NCI-H82 (cell line): Measurements from ENCODE around the gene ALOX12.
A peak's percentile ranks its signal among the peaks of the same experiment; 100 is the strongest.

Source experiments
- DNase-seq: peaks from one replicate; lab custom pipeline; 2025; lab: John Stamatoyannopoulos, UW

The ALOX12 gene

GRCh38 chr17:7001318-7001961, 5.6 kb downstream of the ALOX12 start:
- peak; percentile 46 for DNase-seq

GRCh38 chr17:7002288-7003047, 6.6 kb downstream of the ALOX12 start:
- no peak for DNase-seq

GRCh38 chr17:7003745-7004144, 7.9 kb downstream of the ALOX12 start:
- DNase-seq, result no peak

- DNase-seq, result peak; percentile 92
Observed at GRCh38 chr17:7004398-7005253, 8.8 kb downstream of the ALOX12 start.

- no peak for DNase-seq
Observed at GRCh38 chr17:7005716-7006115, 9.9 kb downstream of the ALOX12 start.

- peak; percentile 17 for DNase-seq
Observed at GRCh38 chr17:7007143-7007542, 11.3 kb downstream of the ALOX12 start.

- no peak for DNase-seq
Observed at GRCh38 chr17:7010523-7010922, 14.7 kb downstream of the ALOX12 start.

- no peak for DNase-seq
Observed at GRCh38 chr17:7011415-7011814, 15.6 kb downstream of the ALOX12 start.

GRCh38 chr17:7011942-7012254, 16.0 kb downstream of the ALOX12 start:
- no peak for DNase-seq

- DNase-seq, result peak; percentile 99
Observed at GRCh38 chr17:7014261-7014994, 18.6 kb downstream of the ALOX12 start.

- DNase-seq, result peak; percentile 63
Observed at GRCh38 chr17:7014995-7015958, 19.4 kb downstream of the ALOX12 start.

GRCh38 chr17:7016418-7016817, 20.6 kb downstream of the ALOX12 start:
- no peak for DNase-seq

GRCh38 chr17:7016886-7017826, 21.3 kb downstream of the ALOX12 start:
- no peak for DNase-seq

GRCh38 chr17:7017827-7018200, 22.0 kb downstream of the ALOX12 start:
- no peak for DNase-seq

- DNase-seq, result peak; percentile 13
Observed at GRCh38 chr17:7018331-7018964, 22.6 kb downstream of the ALOX12 start.

- no peak for DNase-seq
Observed at GRCh38 chr17:7019367-7019766, 23.5 kb downstream of the ALOX12 start.

- peak; percentile 78 for DNase-seq
Observed at GRCh38 chr17:7019839-7020519, 24.1 kb downstream of the ALOX12 start.

GRCh38 chr17:7020894-7021664, 25.2 kb downstream of the ALOX12 start:
- DNase-seq, result no peak
